ENCODE data around the gene PIK3C2B. TPM values are rescaled to one million over a fixed set of nuclear protein-coding genes. Genes with fewer than 3 reads are reported as not detected.

Gene PIK3C2B
- total RNA-seq, 1 experiment from 2014 or later, result 24.7 TPM

- no peaks in the 10 kb centered on the region for H3K9me3 ChIP-seq
- CTCF ChIA-PET, result interaction anchor here (0.6 kb wide), 2 partner anchors 42 to 97 kb away, joined by 3 to 8 read pairs; no protein-coding TSS in a partner anchor
- H3K27ac Mint-ChIP-seq (ENCODE audit: unreplicated experiment), result no peak overlapping the region
- H3K4me3 Mint-ChIP-seq (ENCODE audit: unreplicated experiment), result no peak overlapping the region
- no peaks in the 10 kb centered on the region for H3K4me1 ChIP-seq
- DNase-seq, result no peak
- TF ChIP-seq, protein P1, sequence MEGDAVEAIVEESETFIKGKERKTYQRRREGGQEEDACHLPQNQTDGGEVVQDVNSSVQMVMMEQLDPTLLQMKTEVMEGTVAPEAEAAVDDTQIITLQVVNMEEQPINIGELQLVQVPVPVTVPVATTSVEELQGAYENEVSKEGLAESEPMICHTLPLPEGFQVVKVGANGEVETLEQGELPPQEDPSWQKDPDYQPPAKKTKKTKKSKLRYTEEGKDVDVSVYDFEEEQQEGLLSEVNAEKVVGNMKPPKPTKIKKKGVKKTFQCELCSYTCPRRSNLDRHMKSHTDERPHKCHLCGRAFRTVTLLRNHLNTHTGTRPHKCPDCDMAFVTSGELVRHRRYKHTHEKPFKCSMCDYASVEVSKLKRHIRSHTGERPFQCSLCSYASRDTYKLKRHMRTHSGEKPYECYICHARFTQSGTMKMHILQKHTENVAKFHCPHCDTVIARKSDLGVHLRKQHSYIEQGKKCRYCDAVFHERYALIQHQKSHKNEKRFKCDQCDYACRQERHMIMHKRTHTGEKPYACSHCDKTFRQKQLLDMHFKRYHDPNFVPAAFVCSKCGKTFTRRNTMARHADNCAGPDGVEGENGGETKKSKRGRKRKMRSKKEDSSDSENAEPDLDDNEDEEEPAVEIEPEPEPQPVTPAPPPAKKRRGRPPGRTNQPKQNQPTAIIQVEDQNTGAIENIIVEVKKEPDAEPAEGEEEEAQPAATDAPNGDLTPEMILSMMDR (IDR thresholded peaks at IDR 0.05; ENCODE audit: insufficient read depth in 1 of 2, low read depth in 1 of 2, low read length in 1 of 2, severe bottlenecking in 1 of 2, unreplicated experiment in 1 of 2), result no peak
- BruUV-seq (replicated peaks), result no TSS peak
- intact Hi-C loops (cut with micrococcal nuclease; ENCODE audit: unreplicated experiment), result no loop called here
- H3K27me3 Mint-ChIP-seq (ENCODE audit: insufficient read depth, unreplicated experiment), result no peaks in the 10 kb centered on the region
- H3K27me3 ChIP-seq (replicated peaks; ENCODE audit: control insufficient read depth, insufficient read depth, low read length), result no peaks in the 10 kb centered on the region
- H3K36me3 Mint-ChIP-seq (ENCODE audit: insufficient read depth, unreplicated experiment), result no peaks in the 10 kb centered on the region
- H3K36me3 ChIP-seq (ENCODE audit: control insufficient read depth, insufficient read depth, low read length), result no peaks in the 10 kb centered on the region; the same call in none of the 2 replicates
- no peaks in the 10 kb centered on the region for H3K9me3 Mint-ChIP-seq (ENCODE audit: unreplicated experiment)
- H3K4me1 Mint-ChIP-seq (ENCODE audit: low read depth, unreplicated experiment), result no peaks in the 10 kb centered on the region
- no peak overlapping the region for H3K4me3 ChIP-seq (ENCODE audit: low read depth, low read length)
- POLR2A ChIA-PET, result no interaction called here
These were observed 31.2 kb downstream of the PIK3C2B start for GRCh38 chr1:204463125-204464060.

DNA sequence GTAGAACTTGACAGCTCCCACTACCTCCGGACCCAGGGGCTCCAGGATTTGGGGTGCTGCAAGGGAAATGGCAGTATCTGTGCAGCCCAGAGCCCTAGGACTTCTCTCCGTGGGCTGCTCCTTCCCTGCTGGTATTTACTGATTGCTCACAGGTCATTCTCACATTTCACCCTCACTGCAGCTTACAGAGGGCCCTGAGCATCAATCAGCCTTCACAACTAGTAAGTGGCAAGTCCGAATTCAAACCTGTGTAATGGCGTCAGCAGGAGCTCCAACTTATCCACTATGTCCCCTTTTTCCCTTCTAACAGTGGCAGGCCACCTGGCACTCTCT lies 32.4 kb downstream of the PIK3C2B start:
- no peaks in the 10 kb centered on the region for H3K9me3 Mint-ChIP-seq (ENCODE audit: unreplicated experiment)
- no peak overlapping the region for H3K4me3 ChIP-seq (ENCODE audit: low read depth, low read length)
- ChIA-PET POLR2A (no interaction called here), CTCF (no interaction called here)
- no peak overlapping the region for H3K27ac Mint-ChIP-seq (ENCODE audit: unreplicated experiment)
- no peaks in the 10 kb centered on the region for H3K27me3 ChIP-seq (replicated peaks; ENCODE audit: control insufficient read depth, insufficient read depth, low read length)
- TF ChIP-seq, protein P1 (IDR thresholded peaks at IDR 0.05; ENCODE audit: insufficient read depth in 1 of 2, low read depth in 1 of 2, low read length in 1 of 2, severe bottlenecking in 1 of 2, unreplicated experiment in 1 of 2), result no peak
- no peaks in the 10 kb centered on the region for H3K36me3 Mint-ChIP-seq (ENCODE audit: insufficient read depth, unreplicated experiment)
- BruUV-seq (replicated peaks), result no TSS peak
- DNase-seq, result no peak
- intact Hi-C loops (cut with micrococcal nuclease; ENCODE audit: unreplicated experiment), result no loop called here
- H3K9me3 ChIP-seq, result no peaks in the 10 kb centered on the region
- H3K4me1 Mint-ChIP-seq (ENCODE audit: low read depth, unreplicated experiment), result no peaks in the 10 kb centered on the region
- H3K36me3 ChIP-seq (ENCODE audit: control insufficient read depth, insufficient read depth, low read length), result no peaks in the 10 kb centered on the region; the same call in 1 of the 2 replicates
- no peaks in the 10 kb centered on the region for H3K4me1 ChIP-seq
- no peak overlapping the region for H3K4me3 Mint-ChIP-seq (ENCODE audit: unreplicated experiment)
- H3K27me3 Mint-ChIP-seq (ENCODE audit: insufficient read depth, unreplicated experiment), result no peaks in the 10 kb centered on the region

DNA sequence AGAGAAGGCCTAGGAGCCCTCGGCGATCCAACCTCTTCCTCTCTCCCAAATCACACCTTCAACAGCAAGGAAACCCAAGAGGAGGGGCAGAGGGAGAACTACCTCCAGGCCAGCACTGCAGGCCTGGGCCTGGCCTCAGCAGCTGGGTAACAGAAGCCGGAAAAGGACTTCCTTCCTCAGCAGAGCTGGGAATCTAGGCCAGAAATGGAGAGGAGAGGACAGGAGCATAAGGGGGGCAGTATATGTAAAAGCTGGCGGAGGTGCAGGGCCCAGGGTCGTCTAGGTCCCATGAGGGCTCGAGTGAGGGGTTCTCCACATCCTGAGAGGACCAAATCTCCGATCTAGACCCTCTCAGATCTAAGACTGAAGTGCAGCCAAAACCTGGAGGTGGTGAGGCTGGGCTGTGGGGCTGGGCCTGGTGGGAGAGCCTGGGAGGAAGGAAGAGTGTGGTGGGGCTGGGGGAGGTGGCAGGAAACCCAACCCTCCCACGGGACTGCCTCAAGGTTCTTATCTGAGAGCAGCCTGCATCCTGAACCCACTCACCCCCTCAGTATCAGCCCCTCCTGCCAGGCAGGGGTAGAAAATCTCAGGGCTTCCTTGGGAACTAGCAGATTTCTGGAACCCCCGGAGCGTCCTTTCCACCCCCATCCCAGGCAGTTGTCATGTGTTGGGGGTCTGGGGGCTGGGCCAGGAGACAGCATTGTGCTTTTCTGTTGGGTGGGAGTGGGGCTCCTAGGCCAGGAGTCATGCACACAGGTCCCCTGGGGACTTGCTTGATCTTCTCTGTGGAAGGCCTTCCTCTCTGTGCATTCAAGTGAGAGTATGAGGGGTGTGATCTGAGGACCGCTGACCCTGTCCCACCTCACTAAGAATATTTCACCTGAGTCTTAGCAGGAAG lies 33.0 kb downstream of the PIK3C2B start:
- Mint-ChIP-seq H3K27ac (ENCODE audit: unreplicated experiment) (no peak overlapping the region), H3K9me3 (ENCODE audit: unreplicated experiment) (no peaks in the 10 kb centered on the region), H3K27me3 (ENCODE audit: insufficient read depth, unreplicated experiment) (no peaks in the 10 kb centered on the region), H3K36me3 (ENCODE audit: insufficient read depth, unreplicated experiment) (no peaks in the 10 kb centered on the region), H3K4me1 (ENCODE audit: low read depth, unreplicated experiment) (no peaks in the 10 kb centered on the region), H3K4me3 (ENCODE audit: unreplicated experiment) (no peak overlapping the region)
- H3K27me3 ChIP-seq (replicated peaks; ENCODE audit: control insufficient read depth, insufficient read depth, low read length), result no peaks in the 10 kb centered on the region
- TF ChIP-seq, protein P1 (IDR thresholded peaks at IDR 0.05; ENCODE audit: insufficient read depth in 1 of 2, low read depth in 1 of 2, low read length in 1 of 2, severe bottlenecking in 1 of 2, unreplicated experiment in 1 of 2), result no peak
- CTCF ChIA-PET, result no interaction called here
- no peaks in the 10 kb centered on the region; the same call in 1 of the 2 replicates for H3K36me3 ChIP-seq (ENCODE audit: control insufficient read depth, insufficient read depth, low read length)
- intact Hi-C loops (cut with micrococcal nuclease; ENCODE audit: unreplicated experiment), result no loop called here
- BruUV-seq (replicated peaks), result no TSS peak
- H3K4me3 ChIP-seq (ENCODE audit: low read depth, low read length), result no peak overlapping the region
- POLR2A ChIA-PET, result no interaction called here
- no peak for DNase-seq
- H3K9me3 ChIP-seq, result no peaks in the 10 kb centered on the region
- H3K4me1 ChIP-seq, result no peaks in the 10 kb centered on the region
